ENCODE measurements around the gene ARHGAP15. TPM values are rescaled to one million over a fixed set of nuclear protein-coding genes. Genes with fewer than 3 reads are reported as not detected.

Gene ARHGAP15
- total RNA-seq, 1 donor from 2014 or later, result not detected

GRCh38 chr2:143158551-143159485 lies 29.6 kb downstream of the ARHGAP15 start:
- Mint-ChIP-seq H3K4me1 (ENCODE audit: unreplicated experiment) (no peaks in the 10 kb centered on the region), H3K27ac (ENCODE audit: unreplicated experiment) (no peak overlapping the region), H3K27me3 (ENCODE audit: unreplicated experiment) (peaks cover 75% of the 10 kb centered on the region), H3K9me3 (ENCODE audit: unreplicated experiment) (no peaks in the 10 kb centered on the region), H3K4me3 (ENCODE audit: unreplicated experiment) (no peak overlapping the region), H3K36me3 (ENCODE audit: unreplicated experiment) (no peaks in the 10 kb centered on the region)
- no peak for TF ChIP-seq CTCF (IDR thresholded peaks at IDR 0.05)
- DNase-seq (ENCODE audit: extremely low spot score, unreplicated experiment), result no peak

GRCh38 chr2:143159486-143159840 lies 30.2 kb downstream of the ARHGAP15 start:
- TF ChIP-seq CTCF (IDR thresholded peaks at IDR 0.05), result no peak
- no peaks in the 10 kb centered on the region for H3K4me1 Mint-ChIP-seq (ENCODE audit: unreplicated experiment)
- H3K9me3 Mint-ChIP-seq (ENCODE audit: unreplicated experiment), result no peaks in the 10 kb centered on the region
- no peak overlapping the region for H3K27ac Mint-ChIP-seq (ENCODE audit: unreplicated experiment)
- peaks cover 75% of the 10 kb centered on the region for H3K27me3 Mint-ChIP-seq (ENCODE audit: unreplicated experiment)
- no peaks in the 10 kb centered on the region for H3K36me3 Mint-ChIP-seq (ENCODE audit: unreplicated experiment)
- DNase-seq (ENCODE audit: extremely low spot score, unreplicated experiment), result no peak
- no peak overlapping the region for H3K4me3 Mint-ChIP-seq (ENCODE audit: unreplicated experiment)

- Mint-ChIP-seq H3K4me3 (ENCODE audit: unreplicated experiment) (no peak overlapping the region), H3K27ac (ENCODE audit: unreplicated experiment) (no peak overlapping the region), H3K9me3 (ENCODE audit: unreplicated experiment) (no peaks in the 10 kb centered on the region), H3K4me1 (ENCODE audit: unreplicated experiment) (no peaks in the 10 kb centered on the region), H3K36me3 (ENCODE audit: unreplicated experiment) (no peaks in the 10 kb centered on the region), H3K27me3 (ENCODE audit: unreplicated experiment) (peaks cover 73% of the 10 kb centered on the region)
- TF ChIP-seq CTCF (IDR thresholded peaks at IDR 0.05), result no peak
- no peak for DNase-seq (ENCODE audit: extremely low spot score, unreplicated experiment)
Observed at GRCh38 chr2:143160732-143161707, 31.8 kb downstream of the ARHGAP15 start.

GRCh38 chr2:143162123-143162837 lies 33.1 kb downstream of the ARHGAP15 start:
- no peak overlapping the region for H3K4me3 Mint-ChIP-seq (ENCODE audit: unreplicated experiment)
- TF ChIP-seq CTCF (IDR thresholded peaks at IDR 0.05), result peak; percentile 68
- H3K27me3 Mint-ChIP-seq (ENCODE audit: unreplicated experiment), result peaks cover 72% of the 10 kb centered on the region
- no peaks in the 10 kb centered on the region for H3K9me3 Mint-ChIP-seq (ENCODE audit: unreplicated experiment)
- no peak overlapping the region for H3K27ac Mint-ChIP-seq (ENCODE audit: unreplicated experiment)
- no peaks in the 10 kb centered on the region for H3K4me1 Mint-ChIP-seq (ENCODE audit: unreplicated experiment)
- no peaks in the 10 kb centered on the region for H3K36me3 Mint-ChIP-seq (ENCODE audit: unreplicated experiment)
- no peak for DNase-seq (ENCODE audit: extremely low spot score, unreplicated experiment)

All from osteocyte (in vitro differentiated cells).